ENCODE measurements around the gene CLEC2D. TPM values are rescaled to one million over a fixed set of nuclear protein-coding genes. Genes with fewer than 3 reads are reported as not detected.

CLEC2D gene
- total and polyA plus RNA-seq, 9 donors = 2.4 to 16.1 (median 10.8) TPM

GRCh38 chr12:9730011-9730410, 60.5 kb downstream of the CLEC2D start:
- no peaks in the 10 kb centered on the region for H3K9me3 ChIP-seq
- intact Hi-C loops (cut with DNase I) = no loop called here
- DNase-seq = no peak
- no peaks in the 10 kb centered on the region for H3K36me3 ChIP-seq
- 36 to 59% (median 50%) methylated on average over 3 of the region's 3 CpGs for WGBS, 3 donors
- H3K4me3 ChIP-seq = no peak overlapping the region
- H3K27me3 ChIP-seq = no peaks in the 10 kb centered on the region
- H3K4me1 ChIP-seq (ENCODE audit: insufficient read depth) = no peaks in the 10 kb centered on the region
- H3K27ac ChIP-seq = no peak overlapping the region
- TF ChIP-seq POLR2A (IDR thresholded peaks at IDR 0.05) (no peak), EP300 (IDR thresholded peaks at IDR 0.05) (no peak), CTCF (IDR thresholded peaks at IDR 0.05) (no peak)

GRCh38 chr12:9730591-9730990, 61.1 kb downstream of the CLEC2D start:
- no peaks in the 10 kb centered on the region for H3K9me3 ChIP-seq
- H3K4me1 ChIP-seq (ENCODE audit: insufficient read depth) = no peaks in the 10 kb centered on the region
- DNase-seq = no peak
- TF ChIP-seq POLR2A (IDR thresholded peaks at IDR 0.05) = no peak
- no peak for TF ChIP-seq EP300 (IDR thresholded peaks at IDR 0.05)
- no peak for TF ChIP-seq CTCF (IDR thresholded peaks at IDR 0.05)
- no peak overlapping the region for H3K4me3 ChIP-seq
- WGBS, 3 donors = 73 to 77% (median 77%) methylated on average over 6 of the region's 6 CpGs
- no peaks in the 10 kb centered on the region for H3K36me3 ChIP-seq
- no peak overlapping the region for H3K27ac ChIP-seq
- intact Hi-C loops (cut with DNase I) = no loop called here
- H3K27me3 ChIP-seq = no peaks in the 10 kb centered on the region

- Histone ChIP-seq H3K27ac (no peak overlapping the region), H3K4me3 (no peak overlapping the region)
- 75 to 78% (median 77%) methylated on average over 6 of the region's 6 CpGs for WGBS, 3 donors
Measured at GRCh38 chr12:9731393-9731792, 61.9 kb downstream of the CLEC2D start.

GRCh38 chr12:9731797-9732196, 62.3 kb downstream of the CLEC2D start:
- WGBS, 3 donors = 82 to 90% (median 82%) methylated on average over 2 of the region's 2 CpGs
- intact Hi-C loops (cut with DNase I) = no loop called here
- no peaks in the 10 kb centered on the region for H3K27me3 ChIP-seq
- H3K36me3 ChIP-seq = no peaks in the 10 kb centered on the region
- H3K27ac ChIP-seq = no peak overlapping the region
- H3K4me1 ChIP-seq (ENCODE audit: insufficient read depth) = no peaks in the 10 kb centered on the region
- no peaks in the 10 kb centered on the region for H3K9me3 ChIP-seq
- DNase-seq = no peak
- TF ChIP-seq POLR2A (IDR thresholded peaks at IDR 0.05) = no peak
- TF ChIP-seq EP300 (IDR thresholded peaks at IDR 0.05) = no peak
- TF ChIP-seq CTCF (IDR thresholded peaks at IDR 0.05) = no peak
- no peak overlapping the region for H3K4me3 ChIP-seq

More at GRCh38 chr12:9731393-9731792, 61.9 kb downstream of the CLEC2D start:
- no peak for DNase-seq
- H3K4me1 ChIP-seq (ENCODE audit: insufficient read depth) = no peaks in the 10 kb centered on the region
- TF ChIP-seq EP300 (IDR thresholded peaks at IDR 0.05) = no peak
- no peak for TF ChIP-seq POLR2A (IDR thresholded peaks at IDR 0.05)
- no peak for TF ChIP-seq CTCF (IDR thresholded peaks at IDR 0.05)
- H3K9me3 ChIP-seq = no peaks in the 10 kb centered on the region
- no peaks in the 10 kb centered on the region for H3K27me3 ChIP-seq
- intact Hi-C loops (cut with DNase I) = no loop called here
- no peaks in the 10 kb centered on the region for H3K36me3 ChIP-seq

Measured in ovary (tissue), 9 donors.